HepG2 (cell line): Measurements from ENCODE around the gene ZNF343. TPM values are rescaled to one million over a fixed set of nuclear protein-coding genes. Genes with fewer than 3 reads are reported as not detected.
A peak's percentile ranks its signal among the peaks of the same experiment; 100 is the strongest.

ENCODE experiments used
- EHMT2 ChIP-seq: fragments of 200-600 bp; sonication (generic); IDR thresholded peaks from 2 replicates; pipeline ENCODE4 v1.7.0; 2017; ENCODE audit warnings: antibody characterized with exemption, low read depth, low read length, borderline replicate concordance
- IRF1 ChIP-seq: sonication (generic); formaldehyde crosslinking; IDR thresholded peaks from 2 replicates; pipeline ENCODE4 v1.4.0; 2020; ENCODE audit warnings: low read depth, mild to moderate bottlenecking, missing genetic modification reagents
- KMT2A ChIP-seq: sonication (generic); formaldehyde crosslinking; IDR thresholded peaks from 2 replicates; pipeline ENCODE4 v1.4.0; 2020; ENCODE audit warnings: missing genetic modification reagents
- NAIF1 ChIP-seq: sonication (generic); formaldehyde crosslinking; IDR thresholded peaks from 2 replicates; pipeline ENCODE4 v1.5.0; 2020; ENCODE audit warnings: mild to moderate bottlenecking, missing genetic modification reagents, borderline replicate concordance
- NR2F6 ChIP-seq, 2 experiments: IDR thresholded peaks; 2 replicates each; pipeline ENCODE4 v1.6.1; 2016; ENCODE audit warnings: antibody characterized with exemption in 1 of 2, mild to moderate bottlenecking in 1 of 2
- PAF1 ChIP-seq: IDR thresholded peaks from 2 replicates; pipeline ENCODE4 v1.6.1; 2016; ENCODE audit warnings: missing genetic modification reagents, missing compliant biosample characterization
- RERE ChIP-seq: IDR thresholded peaks from 2 replicates; pipeline ENCODE4 v1.6.1; 2016; ENCODE audit warnings: low read depth, missing genetic modification reagents, missing compliant biosample characterization
- STAT6 ChIP-seq: sonication (generic); formaldehyde crosslinking; IDR thresholded peaks from 2 replicates; pipeline ENCODE4 v1.4.0; 2020; ENCODE audit warnings: missing genetic modification reagents, mild to moderate bottlenecking, borderline replicate concordance
- ZBTB14 ChIP-seq: sonication (generic); formaldehyde crosslinking; IDR thresholded peaks from 2 replicates; pipeline ENCODE4 v1.4.0; 2020; ENCODE audit warnings: missing genetic modification reagents
- ZFP62 ChIP-seq: sonication (generic); formaldehyde crosslinking; IDR thresholded peaks from 2 replicates; pipeline ENCODE4 v1.4.0; 2020; ENCODE audit warnings: missing genetic modification reagents
- ZFX ChIP-seq: sonication (generic); formaldehyde crosslinking; IDR thresholded peaks from 2 replicates; pipeline ENCODE4 v1.4.0; 2020; ENCODE audit warnings: mild to moderate bottlenecking, low read depth, missing genetic modification reagents, moderate library complexity
- ZNF326 ChIP-seq: sonication (generic); formaldehyde crosslinking; IDR thresholded peaks from 2 replicates; pipeline ENCODE4 v1.4.0; 2020; ENCODE audit warnings: missing genetic modification reagents, borderline replicate concordance
- ZNF44 ChIP-seq: sonication (generic); formaldehyde crosslinking; IDR thresholded peaks from 2 replicates; pipeline ENCODE4 v1.5.1; 2020; ENCODE audit warnings: mild to moderate bottlenecking, missing genetic modification reagents
- ZNF782 ChIP-seq: sonication (generic); formaldehyde crosslinking; IDR thresholded peaks from 2 replicates; pipeline ENCODE4 v1.4.0; 2020; ENCODE audit warnings: missing genetic modification reagents, mild to moderate bottlenecking, borderline replicate concordance
- ZNF800 ChIP-seq: sonication (generic); formaldehyde crosslinking; IDR thresholded peaks from 2 replicates; pipeline ENCODE4 v1.4.0; 2020; ENCODE audit warnings: missing genetic modification reagents
- polyA plus RNA-seq, 8 experiments: library from polyadenylated mRNA; depleted of rRNA in 3 of 8; stranded (reverse) in 7 of 8; unstranded in 1 of 8; fragments of >200 nt; fragmentation: Illumina TruSeq in 4 of 8; extraction: Trizol in 4 of 8; gene quantifications; 2 replicates each; pipeline versions ENCODE4 v1.2.1 to v1.2.3, GENCODE V29; 2011 to 2016; ENCODE audit warnings: low read depth in 4 of 8, missing spikeins in 1 of 8, mixed read lengths in 1 of 8; ENCODE audit not compliant: insufficient read depth in 1 of 8
- total RNA-seq, 5 experiments: library from RNA; depleted of rRNA; stranded (reverse); fragments of >200 nt; fragmentation: Illumina TruSeq; extraction: Trizol; gene quantifications; 2 replicates each; pipeline ENCODE4 v1.2.3, GENCODE V29; 2016; ENCODE audit warnings: low read depth in 1 of 5

Gene ZNF343
- total and polyA plus RNA-seq, 2 of the 13 experiments (the other 11 are each of a cell fraction or from before 2014, with no cell fraction given) = 16.4 to 22.1 TPM

- TF ChIP-seq ZBTB14 (CRISPR knock-in tag) (no peak), PAF1 (CRISPR knock-in tag) (no peak), EHMT2 (0 out of 2 replicates have a peak, but pooled peaks have one; percentile 28), KMT2A (CRISPR knock-in tag) (no peak; the same call in 1 of the 2 replicates), NAIF1 (CRISPR knock-in tag) (no peak), ZFP62 (no peak), IRF1 (CRISPR knock-in tag) (no peak), ZNF800 (peak; percentile 81), ZFX (CRISPR knock-in tag) (peak; percentile 94), ZNF44 (CRISPR knock-in tag) (no peak), ZNF326 (CRISPR knock-in tag) (no peak), STAT6 (CRISPR knock-in tag) (0 out of 2 replicates have a peak, but pooled peaks have one; percentile 53), RERE (CRISPR knock-in tag) (peak; percentile 26; the same call in 1 of the 2 replicates), NR2F6 (IDR thresholded peaks at IDR 0.05) (peak; percentile 72), NR2F6 (CRISPR knock-in tag; IDR thresholded peaks at IDR 0.05) (peak; percentile 79), ZNF782 (CRISPR knock-in tag) (peak; percentile 78; the same call in 1 of the 2 replicates)
Observed at GRCh38 chr20:2475850-2476741, 32.6 kb downstream of the ZNF343 start (continued).
